NT2/D1 (cell line): ENCODE data around the gene LENG1.

Experiments used
- YY1 ChIP-seq: IDR thresholded peaks from 2 replicates; pipeline ENCODE4 v1.6.1; 2011; ENCODE audit not compliant: insufficient read length, insufficient read depth
- ZNF274 ChIP-seq: IDR thresholded peaks from 2 replicates; pipeline ENCODE4 v1.6.1; 2011; ENCODE audit warnings: mild to moderate bottlenecking, low read depth, low read length

- no peak for TF ChIP-seq YY1
- TF ChIP-seq ZNF274: no peak
These were observed 53.7 kb downstream of the LENG1 start for GRCh38 chr19:54105796-54106195.
